ENCODE data around the gene AHI1. TPM values are rescaled to one million over a fixed set of nuclear protein-coding genes. Genes with fewer than 3 reads are reported as not detected.
"Not testable (repeated sequence)": the region's sequence is repeated elsewhere in the genome, so short reads cannot be mapped to it uniquely, and the experiment has no call there.

Gene AHI1
- total RNA-seq, 2 donors from 2014 or later, result 32.0 to 41.2 TPM

- intact Hi-C loops (cut with DNase I), result no loop called here
- no peak for DNase-seq (ENCODE audit: low spot score)
These were observed 84.8 kb downstream of the AHI1 start for GRCh38 chr6:135412761-135413160.

GRCh38 chr6:135411849-135412248, 85.7 kb downstream of the AHI1 start:
- intact Hi-C loops (cut with DNase I), result no loop called here
- no peak for DNase-seq (ENCODE audit: low spot score)

GRCh38 chr6:135411339-135411738, 86.2 kb downstream of the AHI1 start:
- intact Hi-C loops (cut with DNase I), result no loop called here
- no peak for DNase-seq (ENCODE audit: low spot score)

GRCh38 chr6:135410856-135411255, 86.7 kb downstream of the AHI1 start:
- intact Hi-C loops (cut with DNase I), result no loop called here
- no peak for DNase-seq (ENCODE audit: low spot score)

DNA sequence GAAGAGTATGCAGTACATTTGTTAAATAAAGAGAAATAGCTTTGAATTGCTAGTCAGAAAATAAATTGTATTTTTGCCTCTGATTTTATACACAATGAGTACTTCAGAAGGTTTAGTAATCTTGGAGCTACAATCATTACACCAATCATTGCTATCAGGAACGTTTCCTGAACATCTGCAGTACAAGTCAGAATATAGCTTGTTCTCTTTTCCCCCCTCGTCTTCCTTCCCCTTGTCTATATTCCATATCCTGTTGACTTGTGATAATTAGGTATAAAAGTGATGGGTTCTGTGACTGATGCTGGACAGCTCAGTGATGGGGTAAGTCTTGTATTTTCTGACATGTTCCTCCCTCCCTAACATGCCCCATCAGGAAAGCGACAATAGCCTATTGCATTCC, 94.0 kb downstream of the AHI1 start:
- intact Hi-C loops (cut with DNase I), result loop anchor here in 1 of 2 donors (10.0 kb wide), 1 partner anchor 419 kb away; no protein-coding TSS in a partner anchor
- no peak for DNase-seq (ENCODE audit: low spot score)

DNA sequence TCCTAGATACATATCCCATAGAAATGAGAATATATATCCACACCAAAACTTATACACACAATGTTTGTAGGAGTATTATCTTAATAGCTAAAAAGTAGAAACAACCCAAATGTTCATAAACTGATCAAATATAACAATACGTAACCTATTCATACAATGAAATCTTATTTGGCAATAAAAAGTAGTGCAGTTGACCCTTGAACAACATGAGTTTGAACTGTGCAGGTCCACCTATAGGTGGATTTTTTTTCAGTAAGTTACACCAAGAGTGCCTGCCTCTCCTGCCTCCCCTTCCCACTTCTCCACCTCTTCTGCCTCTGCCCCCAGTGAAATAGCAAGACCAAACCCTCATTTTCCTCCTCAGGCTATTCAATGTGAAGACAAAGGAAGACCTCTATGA, 95.2 kb downstream of the AHI1 start:
- DNase-seq (ENCODE audit: low spot score), result no peak
- intact Hi-C loops (cut with DNase I), result loop anchor here in 1 of 2 donors (10.0 kb wide), 1 partner anchor 418 kb away; no protein-coding TSS in a partner anchor

DNA sequence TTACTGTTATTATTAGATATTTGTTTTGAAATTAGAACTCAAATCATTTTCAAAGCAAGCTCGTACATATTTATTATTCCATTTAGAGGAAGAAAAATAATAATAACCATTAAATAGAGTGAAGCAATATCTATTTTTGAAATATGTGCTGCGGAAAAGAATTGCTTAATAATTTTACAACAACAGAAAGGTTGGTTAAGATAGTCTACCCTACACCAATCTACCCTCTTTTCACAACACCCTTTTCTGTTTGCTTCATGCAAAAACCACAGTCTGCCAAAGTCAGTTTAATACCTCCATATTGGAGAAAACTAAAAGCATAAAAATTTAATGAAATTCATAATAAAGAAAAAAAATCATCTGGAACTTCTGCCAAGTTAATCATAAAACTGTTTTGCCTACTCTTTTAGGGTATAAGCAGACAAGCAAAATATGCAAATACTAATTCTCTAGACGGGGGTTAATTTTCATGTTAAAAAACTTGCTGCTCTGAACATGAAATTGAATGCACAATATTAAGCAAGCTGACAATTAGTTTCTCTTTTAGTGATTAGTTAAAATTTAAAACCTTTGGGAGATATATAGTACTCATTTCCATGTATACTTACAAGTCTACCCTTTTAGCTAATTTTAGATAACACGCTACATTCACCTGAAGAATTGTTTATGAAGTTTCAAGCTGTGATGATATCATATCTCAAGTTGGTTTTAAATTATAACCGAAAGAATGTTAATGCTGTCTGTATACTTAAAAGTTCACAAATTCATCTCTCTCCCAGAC, 100.2 kb downstream of the AHI1 start:
- DNase-seq (ENCODE audit: low spot score), result no peak
- intact Hi-C loops (cut with DNase I), result no loop called here

- DNase-seq (ENCODE audit: low spot score), result no peak
- intact Hi-C loops (cut with DNase I), result no loop called here
These were observed 102.4 kb downstream of the AHI1 start for GRCh38 chr6:135395136-135395535.

GRCh38 chr6:135393289-135393688, 104.3 kb downstream of the AHI1 start:
- DNase-seq (ENCODE audit: low spot score), result no peak
- intact Hi-C loops (cut with DNase I), result no loop called here

- intact Hi-C loops (cut with DNase I), result no loop called here
- no peak for DNase-seq (ENCODE audit: low spot score)
These were observed 107.1 kb downstream of the AHI1 start for GRCh38 chr6:135390458-135390857.

- intact Hi-C loops (cut with DNase I), result no loop called here
- no peak for DNase-seq (ENCODE audit: low spot score)
These were observed 112.2 kb downstream of the AHI1 start for GRCh38 chr6:135385299-135385698.

- no peak for DNase-seq (ENCODE audit: low spot score)
- intact Hi-C loops (cut with DNase I), result no loop called here
These were observed 113.8 kb downstream of the AHI1 start for GRCh38 chr6:135383766-135384165.

DNA sequence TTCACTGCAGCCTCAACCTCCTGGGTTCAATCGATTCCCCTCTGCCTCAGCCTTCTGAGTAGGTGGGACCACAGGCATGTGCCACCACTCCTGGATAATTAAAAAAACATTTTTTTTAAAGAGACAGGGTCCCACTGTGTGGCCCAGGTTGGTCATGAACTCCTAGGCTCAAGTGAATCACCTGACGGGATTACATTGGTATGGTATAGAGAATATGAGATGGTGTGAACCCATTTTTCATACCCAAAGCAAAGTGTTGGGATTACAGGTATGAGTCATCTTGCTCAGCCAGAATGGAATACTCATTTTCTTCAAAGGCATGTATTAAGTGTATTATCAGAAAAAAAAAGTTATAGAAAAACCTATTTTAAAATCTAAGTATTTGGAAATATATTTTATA, 114.2 kb downstream of the AHI1 start:
- no peak for DNase-seq (ENCODE audit: low spot score)
- intact Hi-C loops (cut with DNase I), result no loop called here

DNA sequence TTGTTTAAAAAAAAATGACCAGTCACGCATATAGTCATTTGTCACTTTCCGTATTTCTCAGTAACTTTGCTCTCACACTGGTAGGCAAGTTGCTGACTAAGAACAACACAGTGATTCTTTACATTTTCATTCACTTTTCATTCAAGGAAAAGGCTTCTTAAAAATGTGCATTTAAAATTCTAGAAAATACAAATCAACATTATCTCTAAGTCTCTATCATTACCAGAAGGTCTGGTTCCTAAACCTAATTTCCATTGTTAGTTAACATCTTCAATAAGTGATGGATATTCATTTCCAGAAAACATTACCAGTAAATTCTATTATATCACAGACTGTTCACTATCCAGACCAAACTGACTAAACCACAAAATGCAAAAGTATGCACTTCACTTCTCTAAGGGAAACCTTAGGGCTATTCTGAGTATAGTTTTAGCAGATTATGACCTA, 115.3 kb downstream of the AHI1 start:
- no peak for DNase-seq (ENCODE audit: low spot score)
- intact Hi-C loops (cut with DNase I), result no loop called here

GRCh38 chr6:135380793-135381192, 116.7 kb downstream of the AHI1 start:
- DNase-seq (ENCODE audit: low spot score), result no peak

GRCh38 chr6:135379647-135380046, 117.9 kb downstream of the AHI1 start:
- intact Hi-C loops (cut with DNase I), result loop anchor here in 1 of 2 donors (5.0 kb wide), 1 partner anchor 593 kb away; no protein-coding TSS in a partner anchor
- no peak for DNase-seq (ENCODE audit: low spot score)

More at GRCh38 chr6:135380793-135381192, 116.7 kb downstream of the AHI1 start:
- intact Hi-C loops (cut with DNase I), result no loop called here

- intact Hi-C loops (cut with DNase I), result no loop called here
These were observed 124.8 kb downstream of the AHI1 start for GRCh38 chr6:135372758-135373157.

DNA sequence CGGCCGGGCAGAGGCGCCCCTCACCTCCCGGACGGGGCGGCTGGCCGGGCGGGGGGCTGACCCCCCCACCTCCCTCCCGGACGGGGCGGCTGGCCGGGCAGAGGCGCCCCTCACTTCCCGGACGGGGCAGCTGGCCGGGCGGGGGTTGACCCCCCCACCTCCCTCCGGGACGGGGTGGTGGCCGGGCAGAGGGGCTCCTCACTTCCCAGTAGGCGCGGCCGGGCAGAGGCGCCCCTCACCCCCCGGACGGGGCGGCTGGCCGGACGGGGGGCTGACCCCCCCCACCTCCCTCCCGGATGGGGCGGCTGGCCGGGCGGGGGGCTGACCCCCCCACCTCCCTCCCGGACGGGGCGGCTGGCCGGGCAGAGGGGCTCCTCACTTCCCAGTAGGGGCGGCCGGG, 133.9 kb downstream of the AHI1 start:
- intact Hi-C loops (cut with DNase I); DNase-seq (ENCODE audit: low spot score): not testable (repeated sequence)

More at GRCh38 chr6:135372758-135373157, 124.8 kb downstream of the AHI1 start:
- no peak for DNase-seq (ENCODE audit: low spot score)

GRCh38 chr6:135362124-135362523, 135.4 kb downstream of the AHI1 start:
- intact Hi-C loops (cut with DNase I), result no loop called here

DNA sequence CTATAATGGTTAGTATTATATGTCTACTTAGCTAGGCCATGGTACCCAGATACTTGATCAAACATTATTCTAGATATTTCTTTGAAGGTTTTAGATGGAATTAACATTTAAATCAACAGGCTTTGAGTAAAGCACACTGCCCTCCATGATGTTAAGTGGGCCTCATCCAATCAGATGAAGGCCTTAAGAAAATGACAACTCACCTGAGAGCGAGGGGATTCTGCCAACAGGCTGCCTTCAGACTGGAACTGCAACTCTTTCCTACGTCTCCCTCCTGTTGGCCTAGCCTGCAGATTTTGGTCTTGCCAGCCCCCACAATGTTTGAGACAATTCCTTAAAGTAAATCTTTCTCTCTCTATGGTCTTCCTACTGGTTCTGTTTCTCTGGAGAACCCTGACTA, 137.3 kb downstream of the AHI1 start:
- intact Hi-C loops (cut with DNase I), result no loop called here
- no peak for DNase-seq (ENCODE audit: low spot score)

More at GRCh38 chr6:135362124-135362523, 135.4 kb downstream of the AHI1 start:
- no peak for DNase-seq (ENCODE audit: low spot score)

DNA sequence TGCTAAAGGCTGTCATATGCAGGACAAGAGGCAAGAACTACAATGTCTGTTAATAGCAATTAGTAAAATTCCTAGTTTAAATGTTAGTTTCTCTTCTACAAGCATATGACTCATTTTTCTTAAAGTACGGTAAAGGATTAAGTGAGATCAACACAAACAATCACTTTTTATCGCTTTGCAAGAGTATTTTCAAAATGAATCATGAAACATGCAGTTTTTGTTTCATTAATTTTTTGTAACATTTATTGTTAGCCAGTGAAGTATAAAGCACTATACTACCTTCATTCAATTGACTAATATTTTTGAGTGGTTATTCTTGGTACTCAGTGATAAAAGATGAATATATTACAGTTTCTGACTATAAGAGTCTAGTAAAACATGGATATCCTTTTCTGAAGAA, 138.6 kb downstream of the AHI1 start:
- no peak for DNase-seq (ENCODE audit: low spot score)
- intact Hi-C loops (cut with DNase I), result no loop called here

Data from posterior vena cava (tissue), 2 donors.